Measurements from ENCODE around the gene DNAH9. TPM values are rescaled to one million over a fixed set of nuclear protein-coding genes. Genes with fewer than 3 reads are reported as not detected.

DNAH9 gene
- total RNA-seq, result not detected

- Mint-ChIP-seq H3K36me3 (peaks cover 0 to 5% of the 10 kb centered on the region in 2 donors), H3K27ac (no peak within 1 kb of the TSS), H3K9me3 (peaks cover 11 to 14% of the 10 kb centered on the region in 2 donors)
- ATAC-seq (peak in 1 of 2 donors; percentile 95), DNase-seq (ENCODE audit: low spot score in 2 of 2) (peak in 1 of 2 donors; percentile 31)
Observed at GRCh38 chr17:11598274-11599221, at the start of gene DNAH9. DNAH9 (plus strand) TSS chr17:11598470; CDS start chr17:11598499, 29 bp downstream.

GRCh38 chr17:11550431-11550830 lies 47.8 kb upstream of the DNAH9 start:
- DNase-seq (ENCODE audit: low spot score in 2 of 2) (no peak), ATAC-seq (no peak)
- no peak overlapping the region for H3K27ac Mint-ChIP-seq

GRCh38 chr17:11551442-11551841 lies 46.8 kb upstream of the DNAH9 start:
- DNase-seq (ENCODE audit: low spot score in 2 of 2), result no peak
- peaks cover 0 to 1% of the 10 kb centered on the region in 2 donors for H3K36me3 Mint-ChIP-seq
- H3K9me3 Mint-ChIP-seq, result peaks cover 10 to 33% of the 10 kb centered on the region in 2 donors
- H3K27ac Mint-ChIP-seq, result no peak overlapping the region
- no peak for ATAC-seq

More at GRCh38 chr17:11550431-11550830, 47.8 kb upstream of the DNAH9 start:
- H3K9me3 Mint-ChIP-seq, result peaks cover 14 to 31% of the 10 kb centered on the region in 2 donors
- H3K36me3 Mint-ChIP-seq, result no peaks in the 10 kb centered on the region

GRCh38 chr17:11553135-11553534 lies 45.1 kb upstream of the DNAH9 start:
- peaks cover 15 to 33% of the 10 kb centered on the region in 2 donors for H3K9me3 Mint-ChIP-seq
- no peak for ATAC-seq
- H3K36me3 Mint-ChIP-seq, result peaks cover 0 to 4% of the 10 kb centered on the region in 2 donors

GRCh38 chr17:11554042-11554441 lies 44.2 kb upstream of the DNAH9 start:
- Mint-ChIP-seq H3K9me3 (peaks cover 15 to 33% of the 10 kb centered on the region in 2 donors), H3K36me3 (peaks cover 0 to 4% of the 10 kb centered on the region in 2 donors), H3K27ac (no peak overlapping the region)
- ATAC-seq (no peak), DNase-seq (ENCODE audit: low spot score in 2 of 2) (no peak)

More at GRCh38 chr17:11553135-11553534, 45.1 kb upstream of the DNAH9 start:
- no peak for DNase-seq (ENCODE audit: low spot score in 2 of 2)
- no peak overlapping the region for H3K27ac Mint-ChIP-seq

- no peak overlapping the region for H3K27ac Mint-ChIP-seq
- DNase-seq (ENCODE audit: low spot score in 2 of 2), result no peak
- peaks cover 15 to 33% of the 10 kb centered on the region in 2 donors for H3K9me3 Mint-ChIP-seq
- no peak for ATAC-seq
- peaks cover 0 to 4% of the 10 kb centered on the region in 2 donors for H3K36me3 Mint-ChIP-seq
Observed at GRCh38 chr17:11554542-11554941, 43.7 kb upstream of the DNAH9 start.

- no peak for ATAC-seq
- DNase-seq (ENCODE audit: low spot score in 2 of 2), result no peak
Observed at GRCh38 chr17:11555530-11555929, 42.7 kb upstream of the DNAH9 start.

GRCh38 chr17:11557727-11558452 lies 40.4 kb upstream of the DNAH9 start:
- DNase-seq (ENCODE audit: low spot score in 2 of 2) (no peak), ATAC-seq (no peak)
- Mint-ChIP-seq H3K36me3 (peaks cover 0 to 4% of the 10 kb centered on the region in 2 donors), H3K9me3 (peaks cover 17 to 31% of the 10 kb centered on the region in 2 donors), H3K27ac (no peak overlapping the region)

More at GRCh38 chr17:11555530-11555929, 42.7 kb upstream of the DNAH9 start:
- Mint-ChIP-seq H3K27ac (no peak overlapping the region), H3K9me3 (peaks cover 13 to 28% of the 10 kb centered on the region in 2 donors), H3K36me3 (peaks cover 0 to 4% of the 10 kb centered on the region in 2 donors)

GRCh38 chr17:11558681-11559234 lies 39.5 kb upstream of the DNAH9 start:
- Mint-ChIP-seq H3K9me3 (peaks cover 17 to 27% of the 10 kb centered on the region in 2 donors), H3K36me3 (peaks cover 0 to 4% of the 10 kb centered on the region in 2 donors), H3K27ac (no peak overlapping the region)
- DNase-seq (ENCODE audit: low spot score in 2 of 2) (no peak), ATAC-seq (no peak)

GRCh38 chr17:11559601-11560000 lies 38.7 kb upstream of the DNAH9 start:
- ATAC-seq, result no peak
- H3K9me3 Mint-ChIP-seq, result peaks cover 16 to 26% of the 10 kb centered on the region in 2 donors
- no peak for DNase-seq (ENCODE audit: low spot score in 2 of 2)
- peaks cover 0 to 4% of the 10 kb centered on the region in 2 donors for H3K36me3 Mint-ChIP-seq
- H3K27ac Mint-ChIP-seq, result no peak overlapping the region

- no peak overlapping the region for H3K27ac Mint-ChIP-seq
- ATAC-seq (no peak), DNase-seq (ENCODE audit: low spot score in 2 of 2) (no peak)
- peaks cover 12 to 18% of the 10 kb centered on the region in 2 donors for H3K9me3 Mint-ChIP-seq
- peaks cover 0 to 4% of the 10 kb centered on the region in 2 donors for H3K36me3 Mint-ChIP-seq
Observed at GRCh38 chr17:11561281-11561680, 37.0 kb upstream of the DNAH9 start.

- ATAC-seq, result no peak
- H3K27ac Mint-ChIP-seq, result no peak overlapping the region
- DNase-seq (ENCODE audit: low spot score in 2 of 2), result no peak
- H3K9me3 Mint-ChIP-seq, result peaks cover 8 to 16% of the 10 kb centered on the region in 2 donors
- peaks cover 0 to under 1% of the 10 kb centered on the region in 2 donors for H3K36me3 Mint-ChIP-seq
Observed at GRCh38 chr17:11561702-11562101, 36.6 kb upstream of the DNAH9 start.

- Mint-ChIP-seq H3K27ac (no peak overlapping the region), H3K9me3 (peaks cover 10 to 24% of the 10 kb centered on the region in 2 donors), H3K36me3 (no peaks in the 10 kb centered on the region)
- ATAC-seq (no peak), DNase-seq (ENCODE audit: low spot score in 2 of 2) (no peak)
Observed at GRCh38 chr17:11564589-11565380, 33.5 kb upstream of the DNAH9 start.

GRCh38 chr17:11565591-11565990 lies 32.7 kb upstream of the DNAH9 start:
- H3K27ac Mint-ChIP-seq, result no peak overlapping the region
- DNase-seq (ENCODE audit: low spot score in 2 of 2) (no peak), ATAC-seq (no peak)
- H3K9me3 Mint-ChIP-seq, result peaks cover 10 to 24% of the 10 kb centered on the region in 2 donors
- H3K36me3 Mint-ChIP-seq, result no peaks in the 10 kb centered on the region

GRCh38 chr17:11578998-11579397 lies 19.3 kb upstream of the DNAH9 start:
- Mint-ChIP-seq H3K36me3 (no peaks in the 10 kb centered on the region), H3K9me3 (peaks cover 5 to 10% of the 10 kb centered on the region in 2 donors), H3K27ac (no peak overlapping the region)
- no peak for ATAC-seq
- DNase-seq (ENCODE audit: low spot score in 2 of 2), result no peak

- H3K27ac Mint-ChIP-seq, result no peak overlapping the region
- ATAC-seq (no peak), DNase-seq (ENCODE audit: low spot score in 2 of 2) (no peak)
- peaks cover 5 to 10% of the 10 kb centered on the region in 2 donors for H3K9me3 Mint-ChIP-seq
- H3K36me3 Mint-ChIP-seq, result peaks cover 0 to 6% of the 10 kb centered on the region in 2 donors
Observed at GRCh38 chr17:11580677-11581076, 17.6 kb upstream of the DNAH9 start.
